T-helper 2 cell (primary cell): ENCODE results near the gene DLX2.
A peak's percentile ranks its signal among the peaks of the same experiment; 100 is the strongest.
"Not testable (repeated sequence)": the region's sequence is repeated elsewhere in the genome, so short reads cannot be mapped to it uniquely, and the experiment has no call there.

Source experiments
- DNase-seq, 5 experiments: peaks; one replicate each; pipeline versions ENCODE4 v3.0.0 to v3.0.0-alpha.2; 2012 to 2022
- total RNA-seq, 2 donors: gene quantifications; one replicate each; lab custom pipeline; 2026; lab: John Stamatoyannopoulos, UW

The DLX2 gene
- 0.88 to 1.6 reads per million in 2 donors for total RNA-seq

DNA sequence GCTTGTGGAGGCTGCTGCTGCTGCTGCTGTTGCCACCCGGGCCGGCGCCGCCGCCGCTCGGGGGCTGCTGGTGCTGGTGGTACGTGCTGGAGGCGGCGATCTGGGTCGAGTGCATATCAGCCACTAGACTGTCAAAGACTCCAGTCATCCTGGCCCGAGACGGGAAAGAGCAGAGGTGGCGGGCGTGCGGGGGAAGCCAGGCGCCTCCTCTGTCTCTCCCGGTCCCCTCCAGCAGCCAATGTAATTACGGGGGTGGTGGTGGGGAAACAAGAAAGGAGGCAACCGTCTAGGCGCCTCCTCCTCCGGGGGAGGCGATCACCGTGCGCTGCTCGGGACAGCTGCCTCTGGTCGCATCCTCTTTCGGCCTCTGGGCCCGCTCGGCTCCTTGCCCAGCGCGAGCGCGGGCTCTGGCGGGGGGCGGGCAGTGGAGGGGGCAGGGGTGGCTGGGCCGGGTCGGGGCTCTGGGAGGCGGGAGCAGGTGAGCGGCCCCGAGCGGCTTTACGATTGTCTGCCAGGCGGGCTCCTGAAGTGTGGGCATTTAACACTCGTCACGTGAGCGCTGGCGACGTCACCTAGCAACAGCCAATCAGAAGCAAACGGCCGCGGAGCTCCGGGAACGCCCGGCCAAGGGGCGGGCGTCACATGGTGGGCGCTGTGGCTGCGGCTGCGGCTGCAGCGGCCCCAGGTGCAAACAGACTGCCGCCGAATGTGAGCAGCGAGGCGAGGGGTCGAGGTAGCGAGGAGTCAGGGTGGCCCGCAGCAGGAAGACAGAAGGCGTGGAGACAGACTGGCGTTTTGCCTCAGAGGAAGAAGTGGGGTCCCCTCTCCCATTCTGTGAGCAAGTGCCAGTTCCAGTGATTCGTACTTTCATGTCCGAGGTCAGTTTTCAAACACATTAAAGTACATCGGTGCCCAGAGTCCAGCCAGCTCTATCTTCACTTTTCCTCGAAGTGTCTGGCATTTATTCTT, at the start of gene DLX2:
Gene DLX2 (minus strand): TSS at position 510 of the 969 bp plus-strand sequence. CDS start 362 bp downstream, at position 148.
- peak in 4 of 5 experiments; percentile 52 to 80 (median 60) for DNase-seq

DNA sequence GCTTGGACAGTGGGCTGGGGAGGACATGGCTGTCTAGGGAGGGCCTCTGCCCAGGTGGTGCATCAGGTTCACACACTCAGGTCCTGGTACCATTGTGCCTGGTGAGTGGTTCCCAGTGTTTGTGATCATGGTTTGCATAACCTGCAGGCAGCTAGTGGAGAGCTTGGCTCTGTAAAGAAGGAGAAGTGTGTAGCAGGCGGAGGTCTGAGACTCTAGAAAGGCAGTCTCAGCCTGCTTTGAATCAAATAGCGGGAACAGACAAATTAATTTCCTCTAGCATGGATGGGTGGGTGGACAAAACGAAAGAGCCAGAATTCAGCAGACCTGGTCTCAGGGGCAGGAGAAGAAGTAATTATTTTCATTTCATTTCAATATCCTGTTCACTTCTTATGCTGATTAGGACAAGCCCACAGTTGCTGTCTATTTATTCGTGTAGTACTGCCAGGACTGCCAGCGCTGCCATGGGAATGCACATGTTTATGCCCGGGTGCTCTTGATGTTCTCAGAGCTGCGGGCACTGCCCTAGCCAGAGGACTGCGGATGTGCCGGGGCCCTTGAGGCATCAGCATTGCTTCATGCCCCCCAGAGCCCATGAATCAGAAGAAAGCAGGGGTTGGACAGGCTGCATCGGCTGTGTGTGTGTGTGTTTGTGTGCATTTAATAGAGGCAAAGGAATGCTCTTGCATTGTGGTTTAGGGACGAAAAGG, 45.4 kb upstream of the DLX2 start:
- no peak for DNase-seq

DNA sequence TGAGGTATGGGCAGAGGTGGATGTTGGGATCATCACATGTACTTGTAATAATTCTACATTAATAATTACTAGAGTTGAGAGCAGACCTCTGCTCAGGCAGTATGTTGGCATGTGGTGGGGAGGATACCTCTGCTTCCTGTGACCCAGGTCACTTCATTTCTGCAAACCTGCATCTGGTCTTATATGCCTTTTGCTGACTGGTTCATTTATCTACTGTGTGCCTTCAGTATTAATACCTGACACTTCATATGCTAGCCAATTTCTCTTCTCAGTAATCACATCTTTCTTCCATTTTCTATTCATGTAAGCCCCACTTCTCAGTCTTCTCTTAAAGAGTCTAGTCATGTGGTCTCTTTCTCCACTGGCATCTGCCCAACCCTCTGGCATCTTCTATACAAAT, 41.1 kb upstream of the DLX2 start:
- DNase-seq, result no peak

DNA sequence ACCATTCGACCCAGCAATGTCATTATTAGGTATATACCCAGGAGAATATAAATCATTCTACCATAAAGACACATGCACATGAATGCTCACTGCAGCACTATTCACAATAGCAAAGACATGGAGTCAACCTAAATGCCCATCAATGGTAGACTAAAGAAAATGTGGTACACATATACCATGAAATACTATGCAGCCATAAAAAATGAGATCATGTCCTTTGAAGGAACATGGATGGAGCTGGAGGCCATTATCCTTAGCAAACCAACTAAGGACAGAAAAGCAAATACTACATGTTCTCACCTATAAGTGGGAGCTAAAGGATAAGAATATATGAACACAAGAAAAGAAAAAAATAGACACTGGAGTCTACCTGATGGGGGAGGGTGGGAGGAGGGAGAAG, 36.0 kb upstream of the DLX2 start:
- not testable (repeated sequence) for DNase-seq

DNA sequence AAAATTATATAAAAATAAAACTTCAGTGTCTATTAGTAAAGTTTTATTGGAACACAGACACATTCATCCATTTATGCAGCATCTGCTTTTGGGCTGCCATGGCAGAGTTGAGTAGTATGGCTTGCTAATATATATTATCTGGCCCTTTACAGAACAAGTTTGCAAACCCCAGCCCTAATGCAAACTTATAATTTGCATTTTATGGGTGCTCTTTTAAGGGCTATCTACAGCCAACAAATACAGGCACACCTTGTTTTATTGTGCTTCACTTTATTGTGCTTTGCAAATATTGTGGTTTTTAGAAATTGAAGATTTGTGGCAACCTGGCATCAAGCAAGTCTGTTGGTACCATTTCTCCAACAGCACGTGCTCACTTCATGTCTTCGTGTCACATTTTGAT, 35.2 kb upstream of the DLX2 start:
- no peak for DNase-seq

DNA sequence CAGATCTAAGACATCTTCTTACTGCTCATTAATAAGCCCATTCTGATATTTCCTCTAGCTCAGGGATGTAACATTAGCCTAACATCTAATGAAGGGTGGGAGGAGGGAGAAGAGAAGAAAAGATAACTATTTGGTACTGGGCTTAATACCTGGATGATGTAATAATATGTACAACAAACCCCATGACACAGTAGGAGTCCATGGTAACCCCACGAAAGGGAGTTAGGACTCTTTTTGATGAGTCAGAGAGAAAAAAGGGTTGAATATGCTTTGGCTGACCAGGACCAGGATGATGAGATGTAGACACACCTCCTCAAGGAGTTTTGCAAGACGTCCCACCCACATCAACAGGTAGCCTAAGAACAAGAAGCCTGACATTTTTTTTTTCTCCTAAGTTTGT, 34.4 kb upstream of the DLX2 start:
- DNase-seq, result no peak

DNA sequence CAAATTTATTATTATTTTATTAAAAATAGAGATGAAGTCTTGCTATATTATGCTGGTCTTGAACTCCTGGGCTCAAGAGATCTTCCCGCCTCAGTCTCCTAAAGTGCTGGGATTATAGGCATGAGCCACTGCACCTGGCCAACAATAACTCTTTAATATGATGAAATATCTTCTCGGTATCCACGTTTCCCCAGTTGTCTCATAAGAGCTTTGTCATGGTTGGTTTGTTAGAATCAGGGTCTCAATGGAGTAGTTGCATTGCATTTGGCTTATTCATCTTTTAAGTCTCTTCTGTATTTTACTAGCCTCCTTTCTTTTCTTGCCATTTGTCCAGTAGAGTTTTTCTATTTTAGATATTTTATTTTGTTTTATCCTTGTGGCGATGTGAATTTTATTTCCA, 32.7 kb upstream of the DLX2 start:
- no peak for DNase-seq

DNA sequence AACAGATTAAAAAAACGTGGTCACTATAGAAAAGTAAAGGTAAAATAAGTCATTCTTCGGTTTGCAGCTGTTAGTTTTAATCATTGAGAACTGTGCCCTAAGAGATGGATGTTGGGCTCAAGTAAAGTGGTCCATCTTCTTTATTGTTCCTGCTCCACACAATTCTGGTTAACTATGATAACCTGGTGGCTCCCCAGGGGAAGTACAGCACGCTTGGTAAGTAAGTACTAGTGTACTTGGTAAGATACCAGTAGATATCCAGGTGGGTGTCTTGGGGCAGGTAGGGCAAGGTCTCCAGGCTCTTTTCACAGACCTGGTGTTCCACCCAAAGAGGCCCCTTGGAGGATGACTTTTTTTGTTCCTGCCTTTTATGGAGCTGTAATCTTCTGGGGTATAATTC, 31.6 kb upstream of the DLX2 start:
- DNase-seq, result no peak

DNA sequence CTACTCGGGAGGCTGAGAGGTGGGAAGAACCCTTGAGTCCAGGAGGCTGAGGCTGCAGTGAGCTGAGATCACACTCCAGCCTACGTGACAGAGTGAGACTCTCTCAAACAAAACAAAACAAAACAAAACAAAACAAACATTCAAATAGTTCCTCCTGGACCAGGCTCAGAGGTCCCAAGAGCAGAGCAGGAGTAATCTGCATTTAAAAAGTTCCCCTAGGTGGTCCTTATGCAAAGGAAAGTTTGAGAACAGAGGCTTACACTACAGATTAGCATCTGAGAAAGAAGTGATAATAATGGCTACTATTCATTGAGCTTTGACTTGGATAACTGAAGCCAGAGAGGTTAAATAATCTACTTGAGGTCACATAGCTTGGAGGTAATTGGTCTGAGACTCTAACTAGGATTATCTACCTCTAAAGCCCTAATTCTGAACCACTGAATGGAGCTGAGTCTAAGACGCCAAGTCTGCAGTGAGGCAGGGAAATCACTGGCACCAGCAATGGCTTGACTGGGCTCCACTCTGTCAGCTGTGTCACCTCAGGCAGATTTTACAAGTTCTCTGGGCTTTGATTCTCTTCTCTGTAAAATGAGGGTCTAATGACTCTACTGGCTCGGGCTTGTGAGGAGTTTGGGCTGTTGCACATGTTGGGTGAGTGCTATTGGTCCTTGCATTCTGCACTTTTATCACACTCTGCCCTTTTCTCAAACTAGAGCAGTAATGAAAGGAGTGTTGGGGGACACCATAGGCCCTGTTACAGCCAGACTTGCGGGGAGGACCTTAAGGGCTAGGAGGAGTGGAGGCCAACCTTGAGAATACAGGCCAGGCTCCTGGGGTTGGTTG, 29.2 kb upstream of the DLX2 start:
- no peak for DNase-seq

DNA sequence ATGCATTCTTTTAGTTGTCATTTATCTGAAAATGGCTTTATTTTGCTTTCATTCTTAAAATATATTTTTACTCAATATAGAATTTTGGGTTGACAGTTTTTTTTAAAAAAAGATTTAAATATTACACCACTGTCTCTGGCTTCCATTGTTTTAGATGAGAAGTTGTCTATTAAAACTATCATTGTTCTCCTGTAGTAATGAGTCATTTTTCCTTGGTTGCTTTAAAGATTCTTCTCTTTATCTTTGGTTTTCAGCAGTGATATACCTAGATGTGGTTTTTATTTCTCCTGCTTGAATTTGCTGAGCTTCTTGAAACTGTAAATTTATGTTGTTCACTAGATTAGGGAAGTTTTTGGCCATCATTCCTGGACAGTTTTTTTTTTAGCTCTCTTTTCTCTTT, 26.7 kb upstream of the DLX2 start:
- DNase-seq, result no peak

DNA sequence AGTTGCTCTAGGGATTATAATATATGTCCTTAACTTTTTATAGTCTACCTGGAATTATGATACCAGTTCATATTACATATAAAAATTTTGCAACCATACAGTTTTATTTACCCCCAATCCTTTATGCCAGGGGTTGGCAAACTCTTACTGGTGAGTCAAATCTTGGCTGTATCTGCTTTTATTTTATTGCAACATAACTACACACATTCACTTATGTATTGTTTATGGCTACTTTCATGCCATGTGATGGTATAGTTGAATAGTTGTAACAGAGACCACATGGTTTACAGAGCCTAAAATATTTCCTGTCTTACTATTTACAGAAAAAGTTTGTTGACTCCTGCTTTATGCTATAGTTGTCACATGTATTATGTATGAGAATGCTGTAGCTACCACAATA, 25.8 kb upstream of the DLX2 start:
- DNase-seq, result no peak

DNA sequence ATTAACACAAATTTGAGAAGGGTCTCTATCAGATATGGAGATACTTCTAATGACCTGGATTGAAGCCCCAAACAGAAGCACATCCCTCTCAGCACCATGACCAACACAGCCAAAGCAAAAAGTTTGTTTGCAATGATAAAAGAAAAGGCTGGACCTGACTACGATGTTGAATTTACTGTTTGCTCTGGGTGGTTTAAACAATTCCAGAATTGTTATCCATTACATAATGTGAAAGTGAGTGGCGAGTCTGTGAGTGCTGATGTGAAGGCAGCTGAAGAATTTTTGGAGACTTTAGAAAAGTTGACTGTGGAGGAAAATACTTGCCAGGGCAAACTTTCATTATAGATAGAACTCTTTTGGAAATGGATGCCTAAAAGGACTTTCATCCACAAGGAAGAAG, 17.4 kb upstream of the DLX2 start:
- no peak for DNase-seq

DNA sequence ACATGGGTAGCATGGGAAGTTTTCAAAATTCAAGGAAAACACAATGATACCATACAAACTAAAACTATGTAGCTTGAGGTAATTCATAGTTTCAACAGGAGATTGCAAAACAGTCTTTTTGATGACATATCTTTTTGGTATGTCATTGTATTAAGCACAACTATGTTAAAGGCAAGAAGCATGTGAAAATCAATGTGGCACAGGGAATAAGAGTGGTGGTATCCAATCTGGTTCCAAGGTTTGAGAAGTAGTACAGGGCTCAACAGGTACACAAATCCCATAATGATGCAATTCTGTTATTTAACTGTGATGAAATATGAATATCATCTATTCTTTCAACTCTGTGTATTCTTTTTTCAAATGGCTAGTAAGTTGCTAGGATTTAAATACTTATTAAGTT, 16.4 kb upstream of the DLX2 start:
- no peak for DNase-seq

DNA sequence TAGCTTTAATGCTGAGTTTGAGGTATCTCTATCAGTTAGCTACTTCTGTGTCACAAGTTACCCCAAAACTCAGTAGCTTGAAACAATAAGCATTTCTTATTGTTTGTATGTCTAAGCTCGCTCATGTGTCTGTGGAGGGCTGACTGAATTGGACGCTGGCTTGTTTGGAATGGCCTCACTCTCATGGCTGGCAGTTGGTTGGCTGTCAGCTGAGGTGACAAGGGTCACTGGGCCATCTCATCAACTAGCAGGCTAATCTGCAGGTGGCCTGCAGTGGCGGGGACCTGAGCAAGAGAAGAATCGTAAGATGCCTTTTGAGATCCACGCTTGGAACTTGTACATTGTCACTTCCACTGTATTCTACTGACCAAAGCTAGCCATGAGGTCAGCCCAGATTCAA, 13.4 kb upstream of the DLX2 start:
- DNase-seq, result no peak

DNA sequence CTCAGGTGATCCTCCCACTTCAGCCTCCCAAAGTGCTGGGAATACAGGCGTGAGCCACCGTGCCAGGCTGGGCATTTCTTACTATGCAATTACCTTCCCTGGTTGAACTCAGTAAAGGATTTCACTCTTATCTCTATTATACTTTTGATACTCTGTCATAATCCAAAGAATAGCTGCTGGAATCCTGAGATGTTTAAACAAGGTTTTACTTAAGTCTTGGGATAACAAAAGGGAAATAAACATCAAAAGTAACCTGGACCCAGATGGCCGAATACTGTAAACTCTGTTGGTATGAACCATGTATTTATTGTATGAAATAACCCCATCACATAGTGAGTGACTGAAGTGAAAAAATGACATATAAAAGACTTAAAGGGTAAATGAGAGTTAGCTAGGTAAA, 11.9 kb upstream of the DLX2 start:
- no peak for DNase-seq

DNA sequence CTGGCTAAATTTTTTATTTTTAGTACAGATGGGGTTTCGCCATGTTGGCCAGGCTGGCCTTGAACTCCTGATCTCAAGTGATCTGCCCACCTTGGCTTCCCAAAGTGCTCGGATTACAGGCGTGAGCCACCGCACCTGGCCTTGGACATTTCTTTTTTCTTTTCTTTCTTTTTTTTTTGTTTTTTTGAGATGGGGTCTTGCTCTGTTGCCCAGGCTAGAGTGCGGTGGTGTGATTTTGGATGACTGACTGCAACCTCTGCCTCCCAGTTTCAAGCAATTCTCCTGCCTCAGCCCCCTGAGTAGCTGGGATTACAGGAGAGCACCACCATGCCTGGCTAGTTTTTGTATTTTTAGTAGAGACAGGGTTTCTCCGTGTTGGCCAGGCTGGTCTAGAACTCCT, 11.5 kb upstream of the DLX2 start:
- DNase-seq, result not testable (repeated sequence)

DNA sequence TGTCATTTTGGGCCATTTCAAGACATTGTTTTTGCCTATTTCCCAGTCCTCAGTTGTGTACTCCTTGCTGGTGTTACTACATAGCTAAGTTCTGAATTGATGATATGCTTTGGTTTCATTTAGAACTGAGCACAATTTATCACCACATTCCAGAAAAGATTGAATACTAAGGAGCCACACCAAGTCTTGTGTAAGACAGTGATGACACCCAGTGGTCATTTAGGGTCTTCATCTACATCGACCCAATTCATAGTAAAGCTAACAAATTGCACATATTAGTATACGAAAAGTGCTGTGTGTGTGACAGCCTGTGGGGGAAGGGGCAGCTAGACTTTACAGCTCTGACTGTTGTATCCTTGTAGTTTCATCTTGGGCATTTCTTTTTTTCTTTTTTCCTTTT, 10.9 kb upstream of the DLX2 start:
- DNase-seq, result no peak

DNA sequence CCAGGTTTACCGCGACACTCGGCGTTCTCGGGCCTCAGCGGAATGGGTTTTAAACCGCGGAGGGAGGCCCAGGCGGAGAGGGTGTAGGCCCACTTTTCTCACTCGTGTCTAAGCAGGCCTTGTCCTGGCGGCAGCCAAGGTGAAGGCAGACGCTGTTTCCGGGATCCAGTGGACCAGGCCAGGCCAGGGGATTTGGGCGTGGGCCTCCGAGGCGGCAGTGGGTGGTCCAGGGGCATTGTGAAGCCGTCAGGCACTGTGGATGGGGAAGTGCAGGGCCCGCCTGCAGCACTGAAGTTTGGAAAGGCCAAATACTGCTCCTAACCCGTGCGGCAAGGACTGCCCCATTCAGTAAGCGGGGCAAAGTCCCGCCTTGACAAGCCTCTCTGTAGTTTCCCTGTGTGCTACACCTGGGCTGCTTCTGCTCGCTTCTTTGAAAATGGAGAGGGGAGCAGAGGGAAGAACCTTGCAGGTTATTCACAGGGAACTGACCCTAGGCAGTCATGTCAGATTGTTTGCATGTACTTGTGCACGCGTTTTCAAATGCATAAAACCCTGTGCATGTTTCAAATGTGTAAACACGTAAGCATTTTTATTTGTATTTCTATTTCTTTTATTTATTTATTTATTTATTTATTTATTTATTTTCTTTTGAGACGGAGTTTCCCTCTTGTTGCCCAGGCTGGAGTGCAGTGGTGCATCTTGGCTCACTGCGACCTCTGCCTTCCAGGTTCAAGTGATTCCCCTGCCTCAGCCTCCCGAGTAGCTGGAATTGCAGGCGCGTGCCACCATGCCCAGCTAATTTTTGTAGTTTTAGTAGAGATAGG, 7.5 kb upstream of the DLX2 start:
- no peak for DNase-seq

DNA sequence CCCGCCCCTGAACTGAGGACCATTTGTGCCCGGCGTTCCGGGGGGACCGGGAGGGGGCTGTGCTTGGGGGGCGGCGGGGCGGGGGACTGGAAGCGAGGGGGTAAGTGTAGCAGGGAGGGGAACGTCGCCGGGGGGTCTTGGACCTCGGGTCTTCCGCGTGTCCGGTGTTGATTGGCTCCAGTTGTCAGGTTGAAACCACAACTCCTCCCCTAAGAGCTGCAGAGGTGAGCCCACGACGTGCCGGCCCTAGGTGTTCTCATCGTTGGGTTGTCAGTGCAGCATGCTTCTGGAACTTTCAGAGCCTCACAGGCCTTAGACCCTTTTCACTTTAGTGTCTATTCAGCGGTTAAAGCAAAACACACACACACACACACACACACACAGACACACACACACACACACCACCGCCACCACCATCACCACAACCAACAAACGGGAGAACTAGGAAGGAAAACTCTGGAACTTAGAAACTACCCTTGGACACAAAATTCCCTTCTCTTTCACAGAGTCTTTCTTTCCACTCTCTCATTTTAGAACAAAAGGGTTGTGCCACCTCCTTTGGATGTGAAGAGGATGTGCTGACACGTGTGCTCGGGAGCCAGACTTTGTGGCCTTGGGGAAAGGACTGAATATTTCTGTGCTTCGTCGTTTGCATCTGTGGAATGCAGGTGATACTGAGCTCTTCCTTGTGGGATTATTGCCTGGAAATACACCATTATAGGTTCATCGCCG, 6.7 kb upstream of the DLX2 start:
- DNase-seq, result no peak

DNA sequence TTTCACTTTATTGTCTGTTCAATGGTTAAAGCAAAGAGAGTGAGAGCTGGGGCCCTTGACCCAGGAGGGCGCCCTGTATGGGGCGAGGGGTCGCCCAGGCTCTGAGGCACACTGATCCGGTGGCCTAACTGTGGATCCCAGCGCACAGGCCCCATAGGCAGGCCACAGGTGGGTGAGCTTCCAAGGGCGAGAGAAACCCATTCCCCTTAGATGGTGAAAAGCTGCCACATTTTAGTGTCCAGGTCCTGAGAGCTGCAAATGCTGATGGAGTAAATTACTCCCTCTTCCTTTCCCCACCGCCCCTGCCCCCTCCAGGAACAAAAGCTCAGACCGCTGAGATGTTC, 5.9 kb upstream of the DLX2 start:
- DNase-seq, result no peak
